Fibroblast of gingiva (primary cell): ENCODE measurements around the gene CKLF.
"Not testable (repeated sequence)": the region's sequence is repeated elsewhere in the genome, so short reads cannot be mapped to it uniquely, and the experiment has no call there.

Experiments
- DNase-seq: peaks from one replicate; pipeline ENCODE4 v3.0.0-alpha.2; 2011; ENCODE audit warnings: low read depth

Gene CKLF

GRCh38 chr16:66552286-66553177 is at the start of gene CKLF:
Gene CKLF, plus strand, starts transcription at chr16:66552576. Its CDS starts 140 bp downstream, at chr16:66552716.
- peak; percentile 80 for DNase-seq

- DNase-seq, result no peak
Measured at GRCh38 chr16:66503030-66503429, 49.3 kb upstream of the CKLF start.

- DNase-seq, result no peak
Measured at GRCh38 chr16:66503612-66504011, 48.8 kb upstream of the CKLF start.

- DNase-seq, result no peak
Measured at GRCh38 chr16:66507731-66508239, 44.6 kb upstream of the CKLF start.

GRCh38 chr16:66508248-66508913 is 44.0 kb upstream of the CKLF start:
- DNase-seq, result peak; percentile 59

GRCh38 chr16:66508914-66509496 is 43.4 kb upstream of the CKLF start:
- no peak for DNase-seq

- no peak for DNase-seq
Measured at GRCh38 chr16:66509576-66509975, 42.8 kb upstream of the CKLF start.

GRCh38 chr16:66510298-66510697 is 42.1 kb upstream of the CKLF start:
- DNase-seq, result no peak

GRCh38 chr16:66510711-66511601 is 41.4 kb upstream of the CKLF start:
- DNase-seq, result no peak

- peak; percentile 80 for DNase-seq
Measured at GRCh38 chr16:66511602-66512271, 40.6 kb upstream of the CKLF start.

- DNase-seq, result peak; percentile 71
Measured at GRCh38 chr16:66512272-66513110, 39.9 kb upstream of the CKLF start.

GRCh38 chr16:66513111-66513723 is 39.2 kb upstream of the CKLF start:
- DNase-seq, result no peak

- not testable (repeated sequence) for DNase-seq
Measured at GRCh38 chr16:66514391-66514790, 38.0 kb upstream of the CKLF start.

GRCh38 chr16:66514980-66515595 is 37.3 kb upstream of the CKLF start:
- not testable (repeated sequence) for DNase-seq

- DNase-seq, result peak; percentile 85
Measured at GRCh38 chr16:66515596-66516508, 36.5 kb upstream of the CKLF start.

GRCh38 chr16:66516509-66516807 is 35.9 kb upstream of the CKLF start:
- no peak for DNase-seq

- DNase-seq, result peak; percentile 98
Measured at GRCh38 chr16:66516808-66517585, 35.4 kb upstream of the CKLF start.
